Karpas-422 (cell line): ENCODE results near the gene MORF4L2. TPM values are rescaled to one million over a fixed set of nuclear protein-coding genes. Genes with fewer than 3 reads are reported as not detected.

ENCODE experiments used
- DNase-seq: peaks from one replicate; pipeline ENCODE4 v3.0.0-alpha.2; 2015
- H2AFZ ChIP-seq: fragments of 200-600 bp; sonication (generic); 2 replicates; pipeline ENCODE4 v1.6.1; 2014; ENCODE audit warnings: antibody characterized with exemption, low read length, mixed read lengths
- H3K27ac ChIP-seq: fragments of 200-600 bp; sonication (generic); 2 replicates; pipeline ENCODE4 v1.5.1; 2014; ENCODE audit warnings: mild to moderate bottlenecking, low read length, moderate library complexity
- H3K27me3 ChIP-seq: fragments of 200-600 bp; sonication (generic); 2 replicates; pipeline ENCODE4 v1.6.1; 2014; ENCODE audit warnings: low read length, mixed read lengths
- H3K36me3 ChIP-seq: fragments of 200-600 bp; sonication (generic); 2 replicates; pipeline ENCODE4 v1.6.1; 2014; ENCODE audit warnings: low read length, mixed read lengths; ENCODE audit not compliant: insufficient read depth
- H3K4me1 ChIP-seq: fragments of 200-600 bp; sonication (generic); 2 replicates; pipeline ENCODE4 v1.6.1; 2014; ENCODE audit warnings: mild to moderate bottlenecking, low read length, mixed read lengths
- H3K4me2 ChIP-seq: fragments of 200-600 bp; sonication (generic); 2 replicates; pipeline ENCODE4 v1.6.1; 2014; ENCODE audit warnings: low read length, low read depth, mild to moderate bottlenecking; ENCODE audit not compliant: poor library complexity, severe bottlenecking
- H3K4me3 ChIP-seq: fragments of 200-600 bp; sonication (generic); 2 replicates; pipeline ENCODE4 v1.5.1; 2014; ENCODE audit warnings: mild to moderate bottlenecking, antibody characterized with exemption, low read length, mixed read lengths
- H3K79me2 ChIP-seq: fragments of 200-600 bp; sonication (generic); 2 replicates; pipeline ENCODE4 v1.6.1; 2014; ENCODE audit warnings: mild to moderate bottlenecking, low read length, mixed read lengths
- H3K9ac ChIP-seq: fragments of 200-600 bp; sonication (generic); 2 replicates; pipeline ENCODE4 v1.6.0; 2014; ENCODE audit warnings: low read length
- H3K9me2 ChIP-seq: fragments of 200-600 bp; sonication (generic), shearing (Covaris generic); replicated peaks from 2 replicates; pipeline ENCODE4 v1.6.0; 2014; ENCODE audit warnings: mild to moderate bottlenecking, low read length, moderate library complexity; ENCODE audit not compliant: insufficient read depth
- H3K9me3 ChIP-seq: fragments of 300-700, 200-600 bp; sonication (generic); 2 replicates; pipeline ENCODE4 v1.6.1; 2014; ENCODE audit warnings: low read length, mixed read lengths
- H4K20me1 ChIP-seq: fragments of 200-600 bp; sonication (generic); 2 replicates; pipeline ENCODE4 v1.6.1; 2014; ENCODE audit warnings: mild to moderate bottlenecking, antibody characterized with exemption, low read length, low read depth; ENCODE audit not compliant: insufficient read depth
- total RNA-seq: library from RNA; depleted of rRNA; stranded (reverse); fragments of >200 nt; shearing (Covaris generic); gene quantifications from 2 replicates; pipeline ENCODE4 v1.2.3, GENCODE V29; 2014; ENCODE audit warnings: low replicate concordance

The MORF4L2 gene
- total RNA-seq, 1 experiment from 2014 or later: 83.4 TPM

GRCh38 chrX:103726477-103726876 lies 40.0 kb upstream of the MORF4L2 start:
- no peaks in the 10 kb centered on the region for H4K20me1 ChIP-seq
- no peaks in the 10 kb centered on the region for H3K4me1 ChIP-seq
- H2AFZ ChIP-seq: no peak overlapping the region
- H3K27ac ChIP-seq: no peak overlapping the region
- no peaks in the 10 kb centered on the region for H3K9me3 ChIP-seq
- no peak for DNase-seq
- no peak overlapping the region for H3K4me3 ChIP-seq
- H3K4me2 ChIP-seq: no peak overlapping the region
- H3K36me3 ChIP-seq: no peaks in the 10 kb centered on the region
- no peaks in the 10 kb centered on the region for H3K27me3 ChIP-seq
- H3K79me2 ChIP-seq: no peaks in the 10 kb centered on the region
- no peak overlapping the region for H3K9ac ChIP-seq
- no peaks in the 10 kb centered on the region for H3K9me2 ChIP-seq

DNA sequence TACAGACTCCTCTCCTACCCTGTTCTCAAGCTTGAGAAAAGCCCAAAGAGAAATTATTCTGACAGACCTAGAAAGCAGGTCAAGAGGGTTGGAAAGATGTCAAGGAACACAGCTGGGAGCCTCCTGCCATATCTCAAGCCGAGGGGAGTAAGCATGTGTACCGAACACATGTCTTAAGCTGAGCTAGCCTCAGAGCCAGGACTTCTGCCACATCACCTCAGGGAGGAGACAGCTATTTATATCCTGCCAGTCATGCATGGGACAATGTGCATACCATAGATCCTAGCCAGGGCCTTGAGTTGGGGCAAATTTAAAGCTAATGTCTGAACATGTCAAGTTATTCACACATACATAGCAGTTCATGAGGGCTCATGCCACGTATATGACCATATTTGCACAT lies 36.0 kb upstream of the MORF4L2 start:
- no peaks in the 10 kb centered on the region for H3K9me2 ChIP-seq
- no peaks in the 10 kb centered on the region for H3K79me2 ChIP-seq
- no peak overlapping the region for H3K4me2 ChIP-seq
- H2AFZ ChIP-seq: no peak overlapping the region
- no peaks in the 10 kb centered on the region for H3K36me3 ChIP-seq
- no peaks in the 10 kb centered on the region for H4K20me1 ChIP-seq
- no peak overlapping the region for H3K27ac ChIP-seq
- H3K9ac ChIP-seq: no peak overlapping the region
- DNase-seq: peak; percentile 10
- H3K9me3 ChIP-seq: no peaks in the 10 kb centered on the region
- H3K4me3 ChIP-seq: no peak overlapping the region
- no peaks in the 10 kb centered on the region for H3K4me1 ChIP-seq
- H3K27me3 ChIP-seq: no peaks in the 10 kb centered on the region

GRCh38 chrX:103718120-103718519 lies 31.6 kb upstream of the MORF4L2 start:
- no peak overlapping the region for H2AFZ ChIP-seq
- H3K9ac ChIP-seq: no peak overlapping the region
- no peak overlapping the region for H3K4me2 ChIP-seq
- H3K9me3 ChIP-seq: no peaks in the 10 kb centered on the region
- H3K9me2 ChIP-seq: no peaks in the 10 kb centered on the region
- H3K4me1 ChIP-seq: no peaks in the 10 kb centered on the region
- H4K20me1 ChIP-seq: no peaks in the 10 kb centered on the region
- H3K4me3 ChIP-seq: no peak overlapping the region
- H3K27me3 ChIP-seq: no peaks in the 10 kb centered on the region
- no peak overlapping the region for H3K27ac ChIP-seq
- DNase-seq: no peak
- H3K36me3 ChIP-seq: no peaks in the 10 kb centered on the region
- no peaks in the 10 kb centered on the region for H3K79me2 ChIP-seq

DNA sequence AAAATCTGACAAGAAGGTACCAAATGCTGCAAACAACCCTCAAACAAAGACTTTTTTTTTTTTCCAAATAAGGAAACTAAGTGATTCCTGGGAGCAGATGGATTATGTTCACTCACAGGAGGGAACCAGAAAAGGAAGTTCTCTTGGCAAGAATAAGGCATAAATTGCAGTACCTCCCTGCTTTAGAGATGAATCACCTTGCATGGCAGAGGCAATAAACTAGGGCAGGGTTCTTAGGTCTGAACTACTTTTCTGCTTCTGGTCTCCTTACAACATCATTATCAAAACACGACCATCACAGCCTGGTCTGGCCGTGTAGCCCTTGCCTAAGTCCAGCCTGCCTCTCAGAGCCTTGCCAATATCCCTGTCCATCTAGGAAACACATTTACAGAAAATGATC lies 30.5 kb upstream of the MORF4L2 start:
- H3K9me2 ChIP-seq: no peaks in the 10 kb centered on the region
- no peak overlapping the region for H3K9ac ChIP-seq
- H2AFZ ChIP-seq: no peak overlapping the region
- H4K20me1 ChIP-seq: no peaks in the 10 kb centered on the region
- no peak overlapping the region for H3K4me3 ChIP-seq
- no peaks in the 10 kb centered on the region for H3K36me3 ChIP-seq
- DNase-seq: no peak
- H3K9me3 ChIP-seq: no peaks in the 10 kb centered on the region
- no peaks in the 10 kb centered on the region for H3K27me3 ChIP-seq
- H3K4me1 ChIP-seq: no peaks in the 10 kb centered on the region
- no peak overlapping the region for H3K27ac ChIP-seq
- no peaks in the 10 kb centered on the region for H3K79me2 ChIP-seq
- no peak overlapping the region for H3K4me2 ChIP-seq

DNA sequence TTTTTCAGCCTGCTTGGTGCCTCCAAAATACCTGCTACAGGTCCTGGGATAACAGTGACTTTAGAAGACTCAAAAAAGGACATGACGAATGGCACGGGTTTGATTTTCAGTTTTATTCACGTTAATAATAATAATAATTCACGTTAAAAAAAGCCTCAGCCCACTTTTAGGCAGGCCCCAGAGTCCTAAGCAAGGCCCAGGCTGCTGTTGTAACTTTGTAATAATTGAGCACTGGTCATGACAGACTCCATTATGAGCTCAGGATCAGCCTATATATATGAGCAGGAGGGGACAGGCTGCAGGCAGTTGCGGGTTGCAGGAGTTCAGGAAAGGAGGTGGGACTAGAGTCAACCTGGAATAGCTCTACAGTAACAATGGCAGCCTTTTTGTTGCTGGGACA lies 24.1 kb upstream of the MORF4L2 start, which contains the start of gene TMEM31:
Gene TMEM31, plus strand, starts transcription at position 301 of the 400 bp plus-strand sequence. CDS start 1,350 bp downstream, outside the sequence.
- no peak for DNase-seq
- Histone ChIP-seq H3K79me2 (no peaks in the 10 kb centered on the region), H3K9me3 (no peaks in the 10 kb centered on the region)

GRCh38 chrX:103704863-103705262 lies 18.4 kb upstream of the MORF4L2 start:
- Histone ChIP-seq H3K4me2 (no peak overlapping the region), H4K20me1 (no peaks in the 10 kb centered on the region), H3K4me1 (no peaks in the 10 kb centered on the region), H3K9ac (no peak overlapping the region), H3K4me3 (no peak overlapping the region), H3K36me3 (no peaks in the 10 kb centered on the region), H3K9me2 (no peaks in the 10 kb centered on the region), H3K27me3 (no peaks in the 10 kb centered on the region), H2AFZ (no peak overlapping the region), H3K9me3 (no peaks in the 10 kb centered on the region), H3K27ac (no peak overlapping the region), H3K79me2 (no peaks in the 10 kb centered on the region)
- no peak for DNase-seq

More for the DNA sequence above, 24.1 kb upstream of the MORF4L2 start, which contains the start of gene TMEM31:
- Histone ChIP-seq H3K9me2 (no peaks in the 10 kb centered on the region), H3K9ac (no peak within 1 kb of the TSS), H3K4me1 (no peaks in the 10 kb centered on the region), H3K27me3 (no peaks in the 10 kb centered on the region), H2AFZ (no peak within 1 kb of the TSS), H3K4me2 (no peak within 1 kb of the TSS), H4K20me1 (no peaks in the 10 kb centered on the region), H3K36me3 (no peaks in the 10 kb centered on the region), H3K4me3 (no peak within 1 kb of the TSS), H3K27ac (no peak within 1 kb of the TSS)

DNA sequence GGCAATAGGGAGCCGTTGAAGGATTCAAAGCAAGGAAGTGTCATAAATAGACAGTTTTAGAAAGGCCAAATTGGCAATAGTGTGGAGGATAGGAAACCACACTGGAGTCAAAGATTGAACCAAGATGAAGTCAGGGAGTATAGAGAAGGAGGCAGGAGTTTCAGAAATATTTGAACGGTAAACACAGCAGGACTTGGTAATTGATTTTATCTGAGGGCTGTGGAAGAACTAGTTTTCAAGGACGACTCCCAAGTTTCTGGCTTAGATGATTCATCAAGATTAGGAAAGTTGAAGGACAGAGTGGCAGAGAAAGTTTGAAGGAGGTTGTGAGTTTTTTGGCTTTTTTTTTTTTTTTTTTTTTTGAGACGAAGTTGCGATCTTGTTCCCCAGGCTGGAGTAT lies 12.7 kb upstream of the MORF4L2 start:
- no peaks in the 10 kb centered on the region for H3K9me3 ChIP-seq
- no peak overlapping the region for H3K27ac ChIP-seq
- no peaks in the 10 kb centered on the region for H3K79me2 ChIP-seq
- H2AFZ ChIP-seq: no peak overlapping the region
- no peaks in the 10 kb centered on the region for H3K36me3 ChIP-seq
- no peak for DNase-seq
- H3K9me2 ChIP-seq: no peaks in the 10 kb centered on the region
- no peaks in the 10 kb centered on the region for H4K20me1 ChIP-seq
- no peak overlapping the region for H3K9ac ChIP-seq
- no peaks in the 10 kb centered on the region for H3K27me3 ChIP-seq
- no peaks in the 10 kb centered on the region for H3K4me1 ChIP-seq
- no peak overlapping the region for H3K4me2 ChIP-seq
- no peak overlapping the region for H3K4me3 ChIP-seq

GRCh38 chrX:103697687-103698086 lies 11.2 kb upstream of the MORF4L2 start:
- no peak overlapping the region for H3K4me3 ChIP-seq

GRCh38 chrX:103691059-103691458 lies 4.6 kb upstream of the MORF4L2 start:
- Histone ChIP-seq H3K4me2 (no peak overlapping the region), H3K27me3 (no peaks in the 10 kb centered on the region)
- no peak for DNase-seq

More at GRCh38 chrX:103697687-103698086, 11.2 kb upstream of the MORF4L2 start:
- Histone ChIP-seq H2AFZ (no peak overlapping the region), H3K4me1 (no peaks in the 10 kb centered on the region), H3K27me3 (no peaks in the 10 kb centered on the region), H3K9me3 (no peaks in the 10 kb centered on the region), H3K4me2 (no peak overlapping the region), H3K27ac (no peak overlapping the region), H4K20me1 (no peaks in the 10 kb centered on the region), H3K79me2 (no peaks in the 10 kb centered on the region), H3K9ac (no peak overlapping the region), H3K9me2 (no peaks in the 10 kb centered on the region), H3K36me3 (no peaks in the 10 kb centered on the region)
- DNase-seq: no peak

More at GRCh38 chrX:103691059-103691458, 4.6 kb upstream of the MORF4L2 start:
- Histone ChIP-seq H3K36me3 (no peaks in the 10 kb centered on the region), H3K4me3 (no peak overlapping the region), H3K79me2 (peaks cover 4% of the 10 kb centered on the region), H3K9me2 (no peaks in the 10 kb centered on the region), H3K9me3 (no peaks in the 10 kb centered on the region), H4K20me1 (no peaks in the 10 kb centered on the region), H3K9ac (no peak overlapping the region), H2AFZ (no peak overlapping the region), H3K4me1 (no peaks in the 10 kb centered on the region; the same call in 1 of the 2 replicates), H3K27ac (no peak overlapping the region)
